Endodermal cell (in vitro differentiated cells): ENCODE data around the gene VSTM2B. TPM values are rescaled to one million over a fixed set of nuclear protein-coding genes. Genes with fewer than 3 reads are reported as not detected.

ENCODE experiments used
- DNase-seq: peaks from one replicate; pipeline ENCODE4 v3.0.0-alpha.2; 2017
- H3K27ac ChIP-seq: 2 replicates; pipeline ENCODE4 v1.5.1; 2013; ENCODE audit warnings: mild to moderate bottlenecking, low read depth, low read length, moderate library complexity
- H3K27me3 ChIP-seq: 2 replicates; pipeline ENCODE4 v1.6.1; 2013; ENCODE audit warnings: mild to moderate bottlenecking, low read length, moderate library complexity; ENCODE audit not compliant: insufficient read depth, control insufficient read depth, poor library complexity, severe bottlenecking
- H3K36me3 ChIP-seq: 2 replicates; pipeline ENCODE4 v1.7.0; 2013; ENCODE audit warnings: mild to moderate bottlenecking, low read length, moderate library complexity; ENCODE audit not compliant: control insufficient read depth, insufficient read depth
- H3K4me1 ChIP-seq: one replicate; pipeline ENCODE4 v1.7.0; 2013; ENCODE audit warnings: low read length; ENCODE audit not compliant: control insufficient read depth, insufficient read depth
- H3K4me3 ChIP-seq: 2 replicates; pipeline ENCODE4 v1.5.1; 2013; ENCODE audit warnings: mild to moderate bottlenecking, low read length, moderate library complexity
- H3K9ac ChIP-seq: 2 replicates; pipeline ENCODE4 v1.6.1; 2013; ENCODE audit warnings: mild to moderate bottlenecking, low read length, moderate library complexity; ENCODE audit not compliant: poor library complexity, severe bottlenecking; ENCODE audit errors: extremely low read depth
- H3K9me3 ChIP-seq: 2 replicates; pipeline ENCODE4 v1.6.1; 2013; ENCODE audit warnings: mild to moderate bottlenecking, low read length, moderate library complexity; ENCODE audit not compliant: control insufficient read depth
- H3K27ac Mint-ChIP-seq: 2 replicates; pipeline ENCODE4 v1.8.0; 2020; ENCODE audit warnings: mixed read lengths
- H3K27me3 Mint-ChIP-seq: 2 replicates; pipeline ENCODE4 v1.8.0; 2021; ENCODE audit warnings: mild to moderate bottlenecking, mixed read lengths; ENCODE audit not compliant: insufficient read depth
- H3K36me3 Mint-ChIP-seq: 2 replicates; pipeline ENCODE4 v1.8.0; 2020; ENCODE audit warnings: low read depth, mixed read lengths
- H3K4me1 Mint-ChIP-seq: 2 replicates; pipeline ENCODE4 v1.8.0; 2020; ENCODE audit warnings: mixed read lengths
- H3K4me3 Mint-ChIP-seq: 2 replicates; pipeline ENCODE4 v1.8.0; 2020; ENCODE audit warnings: mild to moderate bottlenecking, moderate library complexity, mixed read lengths
- H3K9me3 Mint-ChIP-seq: 2 replicates; pipeline ENCODE4 v1.8.0; 2020; ENCODE audit warnings: mild to moderate bottlenecking, mixed read lengths
- WGBS, 2 experiments: methylation state at CpG; one replicate each; pipeline versions ENCODE4 v1.1.5 to v1.1.7; 2013; ENCODE audit warnings: missing lambda C conversion rate in 2 of 2, mixed read lengths in 1 of 2; ENCODE audit not compliant: insufficient coverage in 1 of 2, insufficient read length in 1 of 2; 5-methylcytosine and 5-hydroxymethylcytosine counted together
- total RNA-seq, 2 donors: library from RNA; stranded (reverse); fragmentation: NEBNext Ultra II Directional in 1 of 2; extraction: Animal tissue kit (Norgen Biotek cat#: 25700) in 1 of 2; gene quantifications; 2 replicates in 1 of 2; 3 replicates in 1 of 2; pipeline ENCODE4 v1.2.1, GENCODE V29; 2021
- TF ChIP-seq, protein P1 (sequence below): fragments of 200-600 bp; sonication (generic); conservative IDR thresholded peaks from 2 replicates; pipeline ENCODE4 v1.5.0; 2021; ENCODE audit warnings: antibody characterized with exemption, mild to moderate bottlenecking

Gene VSTM2B
- total RNA-seq, 2 donors from 2014 or later: 0.18 TPM; not detected in 1

- Histone ChIP-seq H3K4me1 (no peaks in the 10 kb centered on the region), H3K27me3 (no peaks in the 10 kb centered on the region), H3K9ac (no peak overlapping the region), H3K4me3 (no peak overlapping the region), H3K27ac (no peak overlapping the region), H3K9me3 (no peaks in the 10 kb centered on the region), H3K36me3 (no peaks in the 10 kb centered on the region)
- Mint-ChIP-seq H3K9me3 (no peaks in the 10 kb centered on the region), H3K4me3 (no peak overlapping the region), H3K4me1 (peaks cover 6% of the 10 kb centered on the region), H3K36me3 (no peaks in the 10 kb centered on the region), H3K27me3 (peaks cover 11% of the 10 kb centered on the region), H3K27ac (no peak overlapping the region)
- no peak for DNase-seq
- TF ChIP-seq, protein P1, sequence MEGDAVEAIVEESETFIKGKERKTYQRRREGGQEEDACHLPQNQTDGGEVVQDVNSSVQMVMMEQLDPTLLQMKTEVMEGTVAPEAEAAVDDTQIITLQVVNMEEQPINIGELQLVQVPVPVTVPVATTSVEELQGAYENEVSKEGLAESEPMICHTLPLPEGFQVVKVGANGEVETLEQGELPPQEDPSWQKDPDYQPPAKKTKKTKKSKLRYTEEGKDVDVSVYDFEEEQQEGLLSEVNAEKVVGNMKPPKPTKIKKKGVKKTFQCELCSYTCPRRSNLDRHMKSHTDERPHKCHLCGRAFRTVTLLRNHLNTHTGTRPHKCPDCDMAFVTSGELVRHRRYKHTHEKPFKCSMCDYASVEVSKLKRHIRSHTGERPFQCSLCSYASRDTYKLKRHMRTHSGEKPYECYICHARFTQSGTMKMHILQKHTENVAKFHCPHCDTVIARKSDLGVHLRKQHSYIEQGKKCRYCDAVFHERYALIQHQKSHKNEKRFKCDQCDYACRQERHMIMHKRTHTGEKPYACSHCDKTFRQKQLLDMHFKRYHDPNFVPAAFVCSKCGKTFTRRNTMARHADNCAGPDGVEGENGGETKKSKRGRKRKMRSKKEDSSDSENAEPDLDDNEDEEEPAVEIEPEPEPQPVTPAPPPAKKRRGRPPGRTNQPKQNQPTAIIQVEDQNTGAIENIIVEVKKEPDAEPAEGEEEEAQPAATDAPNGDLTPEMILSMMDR: no peak
- 90% methylated on average over 3 to 5 of the region's 5 CpGs for WGBS, 2 experiments
Measured at GRCh38 chr19:29488316-29488715, 37.5 kb upstream of the VSTM2B start.

- TF ChIP-seq, protein P1: no peak
- Mint-ChIP-seq H3K4me3 (no peak overlapping the region), H3K27ac (no peak overlapping the region), H3K27me3 (peaks cover 11% of the 10 kb centered on the region), H3K4me1 (peaks cover 6% of the 10 kb centered on the region), H3K36me3 (no peaks in the 10 kb centered on the region), H3K9me3 (no peaks in the 10 kb centered on the region)
- Histone ChIP-seq H3K27me3 (no peaks in the 10 kb centered on the region), H3K4me1 (no peaks in the 10 kb centered on the region), H3K9ac (no peak overlapping the region), H3K27ac (no peak overlapping the region), H3K9me3 (no peaks in the 10 kb centered on the region), H3K36me3 (no peaks in the 10 kb centered on the region), H3K4me3 (no peak overlapping the region)
- WGBS, 2 experiments: 89 to 95% methylated on average over 12 to 16 of the region's 16 CpGs
- peak; percentile 22 for DNase-seq
Measured at GRCh38 chr19:29489172-29489951, 36.4 kb upstream of the VSTM2B start.

DNA sequence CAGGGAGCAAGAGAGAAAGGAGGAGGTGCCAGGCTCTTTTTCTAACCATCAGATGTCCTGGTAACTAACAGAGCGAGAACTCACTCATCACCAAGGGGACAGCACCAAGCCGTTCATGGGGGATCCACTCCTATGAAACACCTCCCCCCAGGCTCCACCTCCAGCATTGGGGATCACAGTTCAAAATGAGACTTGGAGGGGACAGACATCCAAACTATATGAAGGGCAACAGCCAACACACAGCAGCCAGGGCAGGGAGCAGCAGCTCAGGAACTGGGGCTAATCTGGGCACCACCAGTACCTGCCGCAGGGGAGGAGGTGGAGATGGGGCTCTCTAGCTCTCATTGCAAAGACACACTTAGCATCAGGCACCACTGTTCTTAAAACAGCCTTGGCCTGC, 34.3 kb upstream of the VSTM2B start:
- peaks cover 11% of the 10 kb centered on the region for H3K27me3 Mint-ChIP-seq
- TF ChIP-seq, protein P1: no peak
- 82 to 88% methylated on average over 1 to 3 of the region's 3 CpGs for WGBS, 2 experiments
- DNase-seq: peak; percentile 34
- no peaks in the 10 kb centered on the region for H3K9me3 ChIP-seq
- H3K27ac ChIP-seq: no peak overlapping the region
- peaks cover 6% of the 10 kb centered on the region for H3K4me1 Mint-ChIP-seq
- no peak overlapping the region for H3K9ac ChIP-seq
- no peak overlapping the region for H3K4me3 ChIP-seq
- H3K4me3 Mint-ChIP-seq: no peak overlapping the region
- no peaks in the 10 kb centered on the region for H3K36me3 Mint-ChIP-seq
- no peaks in the 10 kb centered on the region for H3K4me1 ChIP-seq
- no peaks in the 10 kb centered on the region for H3K36me3 ChIP-seq
- H3K27me3 ChIP-seq: no peaks in the 10 kb centered on the region
- H3K27ac Mint-ChIP-seq: no peak overlapping the region
- H3K9me3 Mint-ChIP-seq: no peaks in the 10 kb centered on the region
